Small intestine (tissue), 7 donors: ENCODE data around the gene FNDC3B. TPM values are rescaled to one million over a fixed set of nuclear protein-coding genes. Genes with fewer than 3 reads are reported as not detected.
A peak's percentile ranks its signal among the peaks of the same experiment; 100 is the strongest.

Experiments
- DNase-seq, 2 donors: peaks; one replicate each; pipeline versions ENCODE4 v3.0.0 to v3.0.0-alpha.2; 2013
- FAIRE-seq: peaks from 2 replicates; lab custom pipeline; 2012; peaks lifted over from hg19 to GRCh38; lab: Jason Lieb, UNC
- H3K27ac ChIP-seq, 3 donors: one replicate each; pipeline ENCODE4 v1.5.1; 2013; ENCODE audit warnings: low read length in 2 of 3, mild to moderate bottlenecking in 2 of 3, control low read depth in 1 of 3, inconsistent platforms in 1 of 3, low read depth in 1 of 3, moderate library complexity in 1 of 3
- H3K27me3 ChIP-seq, 3 donors: one replicate each; pipeline ENCODE4 v1.6.1; 2013; ENCODE audit warnings: low read length in 3 of 3, inconsistent platforms in 1 of 3; ENCODE audit not compliant: control insufficient read depth in 3 of 3, insufficient read depth in 3 of 3
- H3K36me3 ChIP-seq, 3 donors: one replicate each; pipeline ENCODE4 v1.6.1; 2013; ENCODE audit warnings: low read length in 3 of 3, inconsistent platforms in 1 of 3, low read depth in 1 of 3, mild to moderate bottlenecking in 1 of 3, moderate library complexity in 1 of 3; ENCODE audit not compliant: control insufficient read depth in 3 of 3, insufficient read depth in 2 of 3
- H3K4me1 ChIP-seq, 3 donors: one replicate each; pipeline ENCODE4 v1.6.1; 2013; ENCODE audit warnings: low read length in 2 of 3, inconsistent platforms in 1 of 3, low read depth in 1 of 3, mild to moderate bottlenecking in 1 of 3, moderate library complexity in 1 of 3; ENCODE audit not compliant: control insufficient read depth in 3 of 3, insufficient read depth in 2 of 3
- H3K4me3 ChIP-seq, 3 donors: one replicate each; pipeline ENCODE4 v1.5.1; 2013; ENCODE audit warnings: low read length in 3 of 3, control low read depth in 1 of 3, inconsistent platforms in 1 of 3, low read depth in 1 of 3, mild to moderate bottlenecking in 1 of 3, moderate library complexity in 1 of 3
- H3K9me3 ChIP-seq, 2 donors: one replicate each; pipeline ENCODE4 v1.6.1; 2013; ENCODE audit warnings: low read depth in 1 of 2, low read length in 1 of 2; ENCODE audit not compliant: control insufficient read depth in 2 of 2, insufficient read depth in 1 of 2
- WGBS, 3 donors: extraction: QIAGEN DNeasy Blood & Tissue Kit; methylation state at CpG; one replicate each; pipeline ENCODE4 v1.1.7; 2013; 5-methylcytosine and 5-hydroxymethylcytosine counted together
- polyA plus RNA-seq, 4 donors: library from polyadenylated mRNA; stranded (reverse) in 3 of 4; unstranded in 1 of 4; fragments of 200-250 nt in 3 of 4; fragments of 120-200 nt in 1 of 4; gene quantifications; one replicate each; pipeline versions ENCODE4 v1.2.1 to v1.2.3, GENCODE V29; 2013
- donor health status: healthy with polysubstance abuse.
- donor health status: control.
- donor health status: control.
- donor health status: Bipolar disorder and iron deficiency.
- donor health status: healthy.

The FNDC3B gene
- polyA plus RNA-seq, 4 donors = 6.0 to 24.7 (median 10.1) TPM

DNA sequence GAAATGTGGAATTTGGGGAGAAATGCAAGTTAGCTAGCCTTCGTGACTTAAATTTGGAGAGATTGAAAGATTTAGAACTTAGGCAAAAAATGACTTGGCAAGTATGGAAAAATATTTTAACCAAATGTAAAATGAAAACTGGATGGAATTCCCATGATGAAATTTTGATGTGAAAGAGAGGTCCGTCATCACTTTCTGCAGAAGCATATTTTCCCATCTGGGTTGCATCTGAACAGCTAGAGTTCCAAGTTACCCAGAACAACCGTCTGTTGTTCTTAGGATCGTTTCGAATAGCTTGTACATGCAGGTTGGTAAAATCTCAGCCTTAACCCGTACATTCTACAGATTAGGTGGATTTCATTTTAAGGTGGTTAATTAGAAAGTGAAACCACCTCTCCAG, 272.6 kb downstream of the FNDC3B start:
- WGBS, 3 donors = 65 to 75% (median 68%) methylated on average over 6 of the region's 6 CpGs
- peaks cover 0 to 11% (median 10%) of the 10 kb centered on the region in 3 donors for H3K4me1 ChIP-seq
- no peak overlapping the region for H3K27ac ChIP-seq
- no peaks in the 10 kb centered on the region for H3K9me3 ChIP-seq
- no peak for DNase-seq
- peaks cover 3 to 19% (median 5%) of the 10 kb centered on the region in 3 donors for H3K36me3 ChIP-seq
- FAIRE-seq = no peak
- no peak overlapping the region for H3K4me3 ChIP-seq
- H3K27me3 ChIP-seq = no peaks in the 10 kb centered on the region

GRCh38 chr3:172312711-172313110, 273.3 kb downstream of the FNDC3B start:
- Histone ChIP-seq H3K27ac (peak overlapping the region in 1 of 3 donors; percentile 47), H3K27me3 (no peaks in the 10 kb centered on the region), H3K9me3 (no peaks in the 10 kb centered on the region), H3K4me3 (no peak overlapping the region), H3K36me3 (peaks cover 3 to 14% (median 5%) of the 10 kb centered on the region in 3 donors), H3K4me1 (peaks cover 0 to 12% (median 11%) of the 10 kb centered on the region in 3 donors)
- WGBS, 3 donors = 78 to 90% (median 85%) methylated on average over 5 of the region's 5 CpGs
- FAIRE-seq (no peak), DNase-seq (no peak)

DNA sequence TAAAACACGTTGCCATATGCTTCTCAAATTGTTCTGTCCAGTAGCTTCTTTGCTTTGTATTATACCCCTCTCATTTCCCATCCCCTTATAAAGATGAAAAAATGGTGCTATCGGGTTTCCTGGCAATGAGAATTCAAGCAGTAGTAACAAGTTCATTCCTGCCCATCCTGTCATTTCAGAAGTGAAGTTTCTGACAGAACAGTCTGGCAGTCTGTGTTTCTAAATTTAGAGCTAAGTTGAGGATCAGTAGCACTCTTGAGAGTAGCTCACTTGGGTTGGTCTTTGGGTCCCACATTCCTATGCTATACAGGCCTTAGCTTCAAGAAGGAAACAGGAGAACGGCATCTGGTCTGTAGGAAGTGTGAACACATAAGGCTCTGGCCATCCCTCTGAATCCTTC, 274.3 kb downstream of the FNDC3B start:
- DNase-seq = no peak
- Histone ChIP-seq H3K27ac (peak overlapping the region in 1 of 3 donors; percentile 11), H3K9me3 (no peaks in the 10 kb centered on the region), H3K27me3 (no peaks in the 10 kb centered on the region), H3K4me1 (peaks cover 0 to 19% (median 11%) of the 10 kb centered on the region in 3 donors), H3K36me3 (peaks cover 3 to 13% (median 5%) of the 10 kb centered on the region in 3 donors), H3K4me3 (no peak overlapping the region)
- 70 to 87% (median 83%) methylated on average over 3 of the region's 3 CpGs for WGBS, 3 donors
- FAIRE-seq = no peak

- Histone ChIP-seq H3K9me3 (no peaks in the 10 kb centered on the region), H3K4me3 (no peak overlapping the region), H3K36me3 (peaks cover 3 to 16% (median 5%) of the 10 kb centered on the region in 3 donors), H3K4me1 (peaks cover 0 to 19% (median 11%) of the 10 kb centered on the region in 3 donors), H3K27me3 (no peaks in the 10 kb centered on the region), H3K27ac (peak overlapping the region in 2 of 3 donors; percentile 34 to 79)
- no peak for FAIRE-seq
- peak; percentile 22 to 61 for DNase-seq
- 34 to 75% (median 49%) methylated on average over 8 of the region's 8 CpGs for WGBS, 3 donors
Observed at GRCh38 chr3:172314591-172315160, 275.3 kb downstream of the FNDC3B start.

DNA sequence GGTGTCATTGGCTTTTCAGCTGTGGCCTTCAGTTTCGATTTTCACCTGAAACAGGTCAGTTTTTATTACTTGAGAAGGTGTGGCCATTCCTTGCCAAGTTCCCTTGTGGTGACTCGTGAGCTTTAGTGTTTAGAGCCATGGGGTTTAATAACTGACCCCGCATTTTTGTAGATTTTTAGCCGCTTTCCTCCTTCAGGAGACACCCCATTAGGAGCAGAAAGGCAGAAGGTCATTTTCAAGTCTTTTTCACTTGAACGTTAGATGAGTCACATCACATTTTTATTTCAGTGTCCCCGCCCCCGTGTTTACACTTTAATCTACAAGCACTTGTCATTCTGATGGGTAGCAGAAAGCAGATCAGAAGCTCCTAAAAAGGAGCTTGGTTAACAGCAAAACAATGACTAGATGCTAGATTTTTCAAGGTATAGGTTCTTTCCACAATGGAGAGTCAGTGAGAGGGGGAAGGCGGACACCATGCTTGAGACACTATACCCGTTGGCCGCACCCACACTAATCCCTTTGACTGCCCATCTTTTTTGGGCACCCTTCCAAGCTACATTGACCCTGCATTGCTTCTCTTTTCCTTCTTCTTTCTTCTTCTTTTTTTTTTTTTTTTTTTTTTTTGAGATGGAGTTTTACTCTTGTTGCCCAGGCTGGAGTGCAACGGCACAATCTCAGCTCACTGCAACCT, 276.2 kb downstream of the FNDC3B start:
- Histone ChIP-seq H3K36me3 (peaks cover 0 to 18% (median 5%) of the 10 kb centered on the region in 3 donors), H3K4me1 (peaks cover 0 to 19% (median 11%) of the 10 kb centered on the region in 3 donors), H3K27ac (peak overlapping the region; percentile 24 to 85 (median 79)), H3K27me3 (no peaks in the 10 kb centered on the region), H3K4me3 (no peak overlapping the region), H3K9me3 (no peaks in the 10 kb centered on the region)
- DNase-seq = peak; percentile 73 to 81
- FAIRE-seq = no peak
- 34 to 56% (median 45%) methylated on average over 11 of the region's 11 CpGs for WGBS, 3 donors

DNA sequence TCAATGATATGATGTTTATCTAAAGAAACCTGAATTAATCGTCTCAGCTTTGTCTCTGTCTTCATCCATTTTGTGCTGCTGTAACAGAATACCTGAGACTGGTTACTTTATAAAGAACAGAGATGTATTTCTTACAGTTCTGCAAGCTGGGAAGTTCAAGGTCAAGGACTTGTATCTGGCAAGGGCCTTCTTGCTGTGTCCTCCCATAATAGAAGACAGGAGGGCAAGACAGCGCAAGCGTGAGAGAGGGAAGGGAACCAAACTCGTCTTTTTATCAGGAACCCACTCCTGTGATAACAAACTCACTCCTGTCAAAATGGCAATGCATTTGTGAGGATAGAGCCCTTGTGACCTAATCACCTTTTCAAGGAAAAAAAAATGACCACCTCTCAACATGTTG, 277.4 kb downstream of the FNDC3B start:
- DNase-seq = no peak
- no peaks in the 10 kb centered on the region for H3K9me3 ChIP-seq
- no peak for FAIRE-seq
- H3K4me1 ChIP-seq = peaks cover 0 to 19% (median 11%) of the 10 kb centered on the region in 3 donors
- H3K27ac ChIP-seq = peak overlapping the region in 1 of 3 donors; percentile 1
- no peaks in the 10 kb centered on the region for H3K27me3 ChIP-seq
- no peak overlapping the region for H3K4me3 ChIP-seq
- H3K36me3 ChIP-seq = peaks cover 0 to 15% (median 7%) of the 10 kb centered on the region in 3 donors
- WGBS, 3 donors = 91 to 95% (median 92%) methylated on average over 4 of the region's 4 CpGs

DNA sequence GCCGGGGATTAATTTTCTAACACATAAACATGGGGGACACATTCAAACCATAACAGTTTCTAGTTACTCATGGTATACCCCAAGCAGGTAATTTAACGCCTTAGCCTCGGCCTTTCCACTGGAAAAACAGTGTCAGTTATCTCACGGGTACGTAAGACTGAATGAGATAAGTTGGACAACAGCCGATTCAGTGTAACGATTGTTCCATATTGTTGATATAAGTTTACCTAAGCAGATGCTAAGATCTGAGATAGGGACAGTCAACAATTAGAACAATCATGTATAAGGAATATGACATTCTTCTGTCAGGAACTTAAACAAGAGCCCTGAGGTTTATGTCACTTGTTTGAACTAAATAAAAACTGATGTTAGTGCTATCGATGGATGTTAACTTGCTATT, 278.1 kb downstream of the FNDC3B start:
- no peaks in the 10 kb centered on the region for H3K27me3 ChIP-seq
- H3K4me3 ChIP-seq = no peak overlapping the region
- 76 to 89% (median 84%) methylated on average over 8 of the region's 8 CpGs for WGBS, 3 donors
- peaks cover 0 to 20% (median 6%) of the 10 kb centered on the region in 3 donors for H3K36me3 ChIP-seq
- DNase-seq = no peak
- peak overlapping the region in 1 of 3 donors; percentile 88 for H3K27ac ChIP-seq
- H3K9me3 ChIP-seq = no peaks in the 10 kb centered on the region
- peaks cover 0 to 19% (median 11%) of the 10 kb centered on the region in 3 donors for H3K4me1 ChIP-seq
- no peak for FAIRE-seq

- peaks cover 0 to 19% (median 11%) of the 10 kb centered on the region in 3 donors for H3K4me1 ChIP-seq
Observed at GRCh38 chr3:172317984-172318383, 278.6 kb downstream of the FNDC3B start.

More at GRCh38 chr3:172317984-172318383, 278.6 kb downstream of the FNDC3B start:
- FAIRE-seq = no peak
- DNase-seq = peak; percentile 37 to 59
- H3K4me3 ChIP-seq = no peak overlapping the region
- H3K9me3 ChIP-seq = no peaks in the 10 kb centered on the region
- peak overlapping the region in 2 of 3 donors; percentile 9 to 88 for H3K27ac ChIP-seq
- H3K27me3 ChIP-seq = no peaks in the 10 kb centered on the region
- H3K36me3 ChIP-seq = peaks cover 0 to 20% (median 6%) of the 10 kb centered on the region in 3 donors
- 0 to 14% (median 9%) methylated on average over 1 of the region's 1 CpG for WGBS, 3 donors
